H9 (cell line): ENCODE results near the gene FARS2. TPM values are rescaled to one million over a fixed set of nuclear protein-coding genes. Genes with fewer than 3 reads are reported as not detected.

Experiments
- DNase-seq: peaks from one replicate; pipeline ENCODE4 v3.0.0-alpha.2; 2017
- H2AFZ ChIP-seq: one replicate; pipeline ENCODE4 v1.6.1; 2013; ENCODE audit warnings: mild to moderate bottlenecking, low read length, control low read depth, moderate library complexity
- H2AK5ac ChIP-seq: 2 replicates; pipeline ENCODE4 v1.6.1; 2013; ENCODE audit warnings: low read length, control low read depth, mixed read lengths; ENCODE audit not compliant: insufficient read length
- H2BK120ac ChIP-seq: one replicate; pipeline ENCODE4 v1.6.1; 2013; ENCODE audit warnings: low read depth, mild to moderate bottlenecking, low read length, control low read depth, inconsistent platforms; ENCODE audit not compliant: poor library complexity, severe bottlenecking
- H2BK12ac ChIP-seq: 2 replicates; pipeline ENCODE4 v1.6.1; 2013; ENCODE audit warnings: low read length, control low read depth, mixed read lengths, low read depth; ENCODE audit not compliant: insufficient read length
- H2BK15ac ChIP-seq: 2 replicates; pipeline ENCODE4 v1.6.1; 2013; ENCODE audit warnings: low read depth, low read length, control low read depth
- H2BK20ac ChIP-seq: one replicate; pipeline ENCODE4 v1.6.1; 2013; ENCODE audit warnings: low read depth, mild to moderate bottlenecking, low read length, control low read depth, inconsistent platforms; ENCODE audit not compliant: poor library complexity, severe bottlenecking
- H2BK5ac ChIP-seq: 2 replicates; pipeline ENCODE4 v1.6.1; 2013; ENCODE audit warnings: low read length, control low read depth, mixed read lengths; ENCODE audit not compliant: insufficient read length
- H3K14ac ChIP-seq: 2 replicates; pipeline ENCODE4 v1.6.1; 2013; ENCODE audit warnings: low read length, control low read depth; ENCODE audit not compliant: insufficient read depth
- H3K18ac ChIP-seq: 2 replicates; pipeline ENCODE4 v1.6.1; 2013; ENCODE audit warnings: low read depth, mild to moderate bottlenecking, mixed read lengths, low read length, control low read depth; ENCODE audit not compliant: insufficient read length
- H3K23ac ChIP-seq: 2 replicates; pipeline ENCODE4 v1.6.1; 2013; ENCODE audit warnings: low read length, control low read depth, mixed read lengths, low read depth; ENCODE audit not compliant: insufficient read length
- H3K23me2 ChIP-seq: 2 replicates; pipeline ENCODE4 v1.6.1; 2013; ENCODE audit warnings: low read depth, mild to moderate bottlenecking, mixed read lengths, low read length, control low read depth; ENCODE audit not compliant: insufficient read length, poor library complexity, severe bottlenecking
- H3K27ac ChIP-seq: 2 replicates; pipeline ENCODE4 v1.5.1; 2013; ENCODE audit warnings: low read length, control low read depth, mixed read lengths, low read depth; ENCODE audit not compliant: insufficient read length
- H3K27me3 ChIP-seq: 2 replicates; pipeline ENCODE4 v1.6.1; 2013; ENCODE audit warnings: low read length, control low read depth, inconsistent platforms; ENCODE audit not compliant: insufficient read depth
- H3K4ac ChIP-seq: 2 replicates; pipeline ENCODE4 v1.6.1; 2013; ENCODE audit warnings: low read depth, mild to moderate bottlenecking, control low read depth, inconsistent platforms, low read length, moderate library complexity
- H3K4me1 ChIP-seq: 2 replicates; pipeline ENCODE4 v1.6.1; 2013; ENCODE audit warnings: low read length, control low read depth, inconsistent platforms; ENCODE audit not compliant: insufficient read depth
- H3K4me2 ChIP-seq: 2 replicates; pipeline ENCODE4 v1.6.1; 2013; ENCODE audit warnings: low read length, control low read depth, mixed read lengths; ENCODE audit not compliant: insufficient read length, insufficient read depth
- H3K56ac ChIP-seq: 2 replicates; pipeline ENCODE4 v1.6.1; 2013; ENCODE audit warnings: low read depth, mild to moderate bottlenecking, mixed read lengths, low read length, control low read depth; ENCODE audit not compliant: insufficient read length
- H3K79me1 ChIP-seq: 2 replicates; pipeline ENCODE4 v1.6.1; 2013; ENCODE audit warnings: low read depth, mild to moderate bottlenecking, moderate library complexity, low read length, control low read depth, inconsistent platforms; ENCODE audit not compliant: insufficient read depth, poor library complexity, severe bottlenecking
- H3K79me2 ChIP-seq: 2 replicates; pipeline ENCODE4 v1.6.1; 2013; ENCODE audit warnings: low read length, control low read depth, inconsistent platforms; ENCODE audit not compliant: insufficient read depth
- H3K9ac ChIP-seq: 2 replicates; pipeline ENCODE4 v1.6.1; 2013; ENCODE audit warnings: low read length, control low read depth, mixed read lengths; ENCODE audit not compliant: insufficient read length; ENCODE audit errors: extremely low read depth
- H3K9me3 ChIP-seq: one replicate; pipeline ENCODE4 v1.6.1; 2013; ENCODE audit warnings: low read depth, low read length, inconsistent platforms; ENCODE audit not compliant: control insufficient read depth
- H3T11ph ChIP-seq: one replicate; pipeline ENCODE4 v1.6.1; 2013; ENCODE audit warnings: mild to moderate bottlenecking, low read length, control low read depth, inconsistent platforms
- H4K20me1 ChIP-seq: one replicate; pipeline ENCODE4 v1.6.1; 2013; ENCODE audit not compliant: control insufficient read depth, insufficient read length, insufficient read depth
- H4K5ac ChIP-seq: 2 replicates; pipeline ENCODE4 v1.6.1; 2013; ENCODE audit warnings: low read depth, mild to moderate bottlenecking, mixed read lengths, low read length, control low read depth; ENCODE audit not compliant: insufficient read length
- H4K8ac ChIP-seq: replicated peaks from 2 replicates; pipeline ENCODE4 v1.6.1; 2013; ENCODE audit warnings: low read length, control low read depth, mixed read lengths, low read depth; ENCODE audit not compliant: insufficient read length
- H4K91ac ChIP-seq: 2 replicates; pipeline ENCODE4 v1.6.1; 2013; ENCODE audit warnings: low read depth, mild to moderate bottlenecking, moderate library complexity, mixed read lengths, low read length, control low read depth; ENCODE audit not compliant: insufficient read length
- H3K27ac Mint-ChIP-seq, 3 experiments: 2 replicates in 2 of 3; 3 replicates in 1 of 3; pipeline ENCODE4 v1.8.0; 2020 to 2021; ENCODE audit warnings: mixed read lengths in 3 of 3, mild to moderate bottlenecking in 1 of 3, moderate library complexity in 1 of 3
- H3K27me3 Mint-ChIP-seq: 2 replicates; pipeline ENCODE4 v1.8.0; 2021; ENCODE audit warnings: low read depth, mild to moderate bottlenecking, moderate library complexity, mixed read lengths
- H3K36me3 Mint-ChIP-seq, 3 experiments: 2 replicates in 2 of 3; 3 replicates in 1 of 3; pipeline ENCODE4 v1.8.0; 2020 to 2021; ENCODE audit warnings: low read depth in 3 of 3, mixed read lengths in 3 of 3; ENCODE audit not compliant: insufficient read depth in 1 of 3
- H3K4me1 Mint-ChIP-seq, 2 experiments: 2 replicates each; pipeline ENCODE4 v1.8.0; 2020; ENCODE audit warnings: mixed read lengths in 2 of 2
- H3K4me3 Mint-ChIP-seq, 2 experiments: 2 replicates in 1 of 2; 3 replicates in 1 of 2; pipeline ENCODE4 v1.8.0; 2020 to 2021; ENCODE audit warnings: mild to moderate bottlenecking in 2 of 2, mixed read lengths in 2 of 2, moderate library complexity in 1 of 2
- H3K9me3 Mint-ChIP-seq, 2 experiments: 2 replicates in 1 of 2; 3 replicates in 1 of 2; pipeline ENCODE4 v1.8.0; 2020; ENCODE audit warnings: mild to moderate bottlenecking in 2 of 2, mixed read lengths in 2 of 2, moderate library complexity in 1 of 2
- CTCF ChIP-seq: fragments of 200-600 bp; sonication (generic); conservative IDR thresholded peaks from 3 replicates; pipeline ENCODE4 v1.8.0; 2021; ENCODE audit warnings: antibody characterized with exemption, mild to moderate bottlenecking
- WGBS: extraction: QIAGEN DNeasy Blood & Tissue Kit; methylation state at CpG from one replicate; pipeline ENCODE4 v1.1.7; 2013; ENCODE audit warnings: missing lambda C conversion rate, low lambda C conversion rate, mixed read lengths; ENCODE audit not compliant: insufficient read length; ENCODE audit errors: extremely low coverage; 5-methylcytosine and 5-hydroxymethylcytosine counted together
- total RNA-seq: library from RNA; stranded (reverse); gene quantifications from 2 replicates; pipeline ENCODE4 v1.2.1, GENCODE V29; 2021

The FARS2 gene
- total RNA-seq, 1 experiment from 2014 or later: 8.5 TPM

GRCh38 chr6:5234874-5235273 is 26.4 kb upstream of the FARS2 start:
- Histone ChIP-seq H3K27me3 (no peaks in the 10 kb centered on the region), H3K23me2 (no peaks in the 10 kb centered on the region), H2BK12ac (no peak overlapping the region), H4K5ac (no peak overlapping the region), H3K4me2 (no peak overlapping the region), H3K14ac (no peak overlapping the region), H3T11ph (no peak overlapping the region), H3K23ac (no peak overlapping the region), H2BK5ac (no peak overlapping the region), H3K9me3 (no peaks in the 10 kb centered on the region), H4K20me1 (no peaks in the 10 kb centered on the region), H3K4me1 (peaks cover 3% of the 10 kb centered on the region; the same call in 1 of the 2 replicates), H2AFZ (no peak overlapping the region), H3K56ac (no peak overlapping the region), H3K18ac (no peak overlapping the region), H2AK5ac (no peak overlapping the region), H4K91ac (no peak overlapping the region), H3K79me1 (peaks cover 3% of the 10 kb centered on the region), H3K27ac (no peak overlapping the region), H4K8ac (no peak overlapping the region), H2BK15ac (no peak overlapping the region), H3K9ac (no peak overlapping the region), H2BK120ac (no peak overlapping the region), H3K79me2 (no peaks in the 10 kb centered on the region), H2BK20ac (no peak overlapping the region), H3K4ac (no peak overlapping the region)
- no CpG with 5 or more reads among the region's 6 CpGs for WGBS
- H3K4me3 Mint-ChIP-seq: no peak overlapping the region
- H3K4me1 Mint-ChIP-seq: peaks cover 26 to 27% of the 10 kb centered on the region in 2 experiments
- peaks cover 0 to 5% (median 3%) of the 10 kb centered on the region in 3 experiments; a peak in 2 of 7 replicates for H3K36me3 Mint-ChIP-seq
- H3K27ac Mint-ChIP-seq: no peak overlapping the region
- no peak for TF ChIP-seq CTCF
- H3K27me3 Mint-ChIP-seq: no peaks in the 10 kb centered on the region
- H3K9me3 Mint-ChIP-seq: no peaks in the 10 kb centered on the region
- no peak for DNase-seq
